Gastrocnemius medialis (tissue), 4 donors: ENCODE results near the gene KHDRBS2. TPM values are rescaled to one million over a fixed set of nuclear protein-coding genes. Genes with fewer than 3 reads are reported as not detected.

Experiments
- ATAC-seq, 2 donors: fragments of 150-250 bp; one replicate each; pipeline ENCODE4 v1.9.1; 2016
- DNase-seq, 2 donors: peaks; one replicate each; pipeline ENCODE4 v3.0.0-alpha.2; 2019
- H3K27ac ChIP-seq, 4 donors: fragments of 200-600 bp; sonication (generic); 1 replicate in 1 of 4; 2 replicates in 3 of 4; pipeline ENCODE4 v1.5.1; 2016 to 2018; ENCODE audit warnings: mild to moderate bottlenecking in 2 of 4, moderate library complexity in 1 of 4
- H3K27me3 ChIP-seq, 3 donors: fragments of 200-600 bp; sonication (generic) in 2 of 3; 1 replicate in 1 of 3; 2 replicates in 2 of 3; pipeline versions ENCODE4 v1.5.1 to v1.6.0; 2016 to 2019; ENCODE audit warnings: mild to moderate bottlenecking in 1 of 3, moderate library complexity in 1 of 3
- H3K36me3 ChIP-seq, 2 donors: fragments of 200-600 bp; sonication (generic) in 1 of 2; one replicate each; pipeline ENCODE4 v1.5.1; 2017 to 2018
- H3K4me1 ChIP-seq, 2 donors: fragments of 200-600 bp; sonication (generic) in 1 of 2; one replicate each; pipeline ENCODE4 v1.5.1; 2016 to 2017; ENCODE audit warnings: mild to moderate bottlenecking in 2 of 2
- H3K4me3 ChIP-seq, 4 donors: fragments of 200-600 bp; sonication (generic) in 3 of 4; 1 replicate in 1 of 4; 2 replicates in 3 of 4; pipeline ENCODE4 v1.5.1; 2016 to 2019; ENCODE audit warnings: mild to moderate bottlenecking in 2 of 4
- H3K9me3 ChIP-seq, 3 donors: fragments of 200-600 bp; sonication (generic) in 2 of 3; 1 replicate in 1 of 3; 2 replicates in 2 of 3; pipeline ENCODE4 v1.5.1; 2016 to 2019
- POLR2A ChIP-seq, 2 donors: fragments of 450-650 bp; IDR thresholded peaks; one replicate each; pipeline ENCODE4 v1.6.1; 2017; ENCODE audit warnings: antibody characterized with exemption in 2 of 2, mild to moderate bottlenecking in 2 of 2, moderate library complexity in 2 of 2
- in situ Hi-C, 4 donors: fragments of 200-750 bp; cut with MboI; loops; one replicate each; pipeline versions ENCODE4 v1.15.0 to v1.8.0; 2017; ENCODE audit warnings: low sequenced_read_pairs in 4 of 4
- intact Hi-C: fragments of 100-400 bp; cut with DNase I; formaldehyde crosslinking; loops from one replicate; pipeline ENCODE4 v1.15.1; 2023; ENCODE audit warnings: low total_unique reads
- total RNA-seq, 4 donors: library from RNA; depleted of rRNA; stranded (reverse); fragments of >200 nt; gene quantifications; one replicate each; pipeline versions ENCODE4 v1.1.0 to v1.2.3, GENCODE V29; 2016
- TF ChIP-seq, protein P1 (sequence below), 5 experiments: fragments of 450-650 bp in 3 of 5; fragments of 200-600 bp in 2 of 5; sonication (generic) in 2 of 5; IDR thresholded peaks in 4 of 5; conservative IDR thresholded peaks in 1 of 5; 1 replicate in 4 of 5; 2 replicates in 1 of 5; pipeline ENCODE4 v1.5.1; 2016 to 2019; ENCODE audit warnings: antibody characterized with exemption in 5 of 5, mild to moderate bottlenecking in 3 of 5, moderate library complexity in 3 of 5

Gene KHDRBS2
- total RNA-seq, 4 donors from 2014 or later, result 0.44 TPM; not detected in 3

DNA sequence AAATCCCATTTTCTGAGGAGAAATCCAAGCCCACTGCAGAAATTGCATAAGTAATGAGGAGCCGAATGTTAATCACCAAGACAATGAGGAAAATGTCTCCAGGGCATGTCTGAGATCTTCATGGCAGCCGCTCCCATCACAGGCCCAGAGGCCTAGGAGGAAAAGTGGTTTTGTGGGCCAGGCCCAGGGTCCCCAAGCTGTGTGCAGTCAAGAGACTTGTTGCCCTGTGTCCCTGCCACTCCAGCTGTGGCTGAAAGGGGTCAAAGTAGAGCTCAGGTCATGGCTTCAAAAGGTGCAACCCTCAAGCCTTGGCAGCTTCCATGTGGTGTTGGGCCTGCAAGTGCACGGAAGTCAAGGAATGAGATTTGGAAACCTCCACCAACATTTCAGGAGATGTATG, 276.6 kb downstream of the KHDRBS2 start:
- H3K27me3 ChIP-seq, result no peaks in the 10 kb centered on the region
- no peak for DNase-seq
- in situ Hi-C loops, result no loop called here
- TF ChIP-seq, protein P1, sequence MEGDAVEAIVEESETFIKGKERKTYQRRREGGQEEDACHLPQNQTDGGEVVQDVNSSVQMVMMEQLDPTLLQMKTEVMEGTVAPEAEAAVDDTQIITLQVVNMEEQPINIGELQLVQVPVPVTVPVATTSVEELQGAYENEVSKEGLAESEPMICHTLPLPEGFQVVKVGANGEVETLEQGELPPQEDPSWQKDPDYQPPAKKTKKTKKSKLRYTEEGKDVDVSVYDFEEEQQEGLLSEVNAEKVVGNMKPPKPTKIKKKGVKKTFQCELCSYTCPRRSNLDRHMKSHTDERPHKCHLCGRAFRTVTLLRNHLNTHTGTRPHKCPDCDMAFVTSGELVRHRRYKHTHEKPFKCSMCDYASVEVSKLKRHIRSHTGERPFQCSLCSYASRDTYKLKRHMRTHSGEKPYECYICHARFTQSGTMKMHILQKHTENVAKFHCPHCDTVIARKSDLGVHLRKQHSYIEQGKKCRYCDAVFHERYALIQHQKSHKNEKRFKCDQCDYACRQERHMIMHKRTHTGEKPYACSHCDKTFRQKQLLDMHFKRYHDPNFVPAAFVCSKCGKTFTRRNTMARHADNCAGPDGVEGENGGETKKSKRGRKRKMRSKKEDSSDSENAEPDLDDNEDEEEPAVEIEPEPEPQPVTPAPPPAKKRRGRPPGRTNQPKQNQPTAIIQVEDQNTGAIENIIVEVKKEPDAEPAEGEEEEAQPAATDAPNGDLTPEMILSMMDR (IDR thresholded peaks at IDR 0.05 in 4 of 5, conservative IDR thresholded peaks at IDR 0.05 in 1 of 5), result no peak
- no peak for TF ChIP-seq POLR2A (IDR thresholded peaks at IDR 0.05)
- no peaks in the 10 kb centered on the region for H3K9me3 ChIP-seq
- H3K27ac ChIP-seq, result no peak overlapping the region
- H3K36me3 ChIP-seq, result no peaks in the 10 kb centered on the region
- H3K4me3 ChIP-seq, result no peak overlapping the region
- no peak for ATAC-seq
- intact Hi-C loops, result no loop called here
- no peaks in the 10 kb centered on the region for H3K4me1 ChIP-seq

DNA sequence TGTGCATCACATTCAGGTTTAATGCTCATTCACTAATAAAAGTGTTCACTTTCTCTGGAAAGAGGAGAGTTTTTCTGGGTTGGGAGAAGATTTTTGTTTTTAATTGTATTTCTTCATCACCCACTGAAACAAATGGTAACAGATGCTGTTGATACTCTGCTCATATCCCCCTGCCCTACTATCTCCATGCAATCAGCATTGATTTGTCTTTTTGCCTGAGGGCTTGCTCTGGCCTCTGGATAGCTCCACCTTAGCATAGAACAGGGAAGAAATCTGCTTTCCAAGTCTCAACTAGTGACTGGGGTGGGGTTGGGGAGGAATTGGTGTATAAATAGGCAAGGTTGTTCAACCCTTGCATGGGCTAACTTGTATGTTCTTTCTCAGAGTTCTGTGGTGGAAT, 296.4 kb downstream of the KHDRBS2 start:
- ATAC-seq (no peak), DNase-seq (no peak)
- H3K4me3 ChIP-seq, result no peak overlapping the region
- intact Hi-C loops, result no loop called here
- in situ Hi-C loops, result no loop called here
- no peak for TF ChIP-seq POLR2A (IDR thresholded peaks at IDR 0.05)
- TF ChIP-seq, protein P1 (IDR thresholded peaks at IDR 0.05 in 4 of 5, conservative IDR thresholded peaks at IDR 0.05 in 1 of 5), result no peak
- H3K27me3 ChIP-seq, result no peaks in the 10 kb centered on the region
- H3K27ac ChIP-seq, result no peak overlapping the region
- H3K36me3 ChIP-seq, result no peaks in the 10 kb centered on the region
- H3K4me1 ChIP-seq, result no peaks in the 10 kb centered on the region
- H3K9me3 ChIP-seq, result no peaks in the 10 kb centered on the region

DNA sequence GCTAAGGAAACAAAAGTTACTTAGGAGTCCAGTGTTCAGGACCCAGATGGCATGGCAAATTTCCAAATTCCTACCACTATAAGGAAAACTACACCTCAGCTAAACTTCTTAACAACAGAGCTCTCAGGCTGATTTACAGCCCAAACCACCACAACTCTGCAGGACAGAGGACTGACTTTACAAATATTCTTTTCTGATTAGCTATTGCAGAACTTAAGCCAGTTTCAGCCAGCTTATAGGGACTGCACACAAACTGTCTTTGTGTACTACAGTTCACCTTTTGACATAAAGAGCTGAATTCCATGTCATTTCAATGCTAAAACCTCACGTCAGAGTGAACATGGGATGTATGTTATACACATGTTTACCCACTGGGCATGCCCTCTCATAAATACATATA, 305.4 kb downstream of the KHDRBS2 start:
- Histone ChIP-seq H3K9me3 (no peaks in the 10 kb centered on the region), H3K27ac (no peak overlapping the region), H3K4me1 (no peaks in the 10 kb centered on the region), H3K36me3 (no peaks in the 10 kb centered on the region), H3K27me3 (no peaks in the 10 kb centered on the region), H3K4me3 (no peak overlapping the region)
- intact Hi-C loops, result no loop called here
- DNase-seq (no peak), ATAC-seq (no peak)
- TF ChIP-seq, protein P1 (IDR thresholded peaks at IDR 0.05 in 4 of 5, conservative IDR thresholded peaks at IDR 0.05 in 1 of 5), result no peak
- no peak for TF ChIP-seq POLR2A (IDR thresholded peaks at IDR 0.05)
- in situ Hi-C loops, result no loop called here

DNA sequence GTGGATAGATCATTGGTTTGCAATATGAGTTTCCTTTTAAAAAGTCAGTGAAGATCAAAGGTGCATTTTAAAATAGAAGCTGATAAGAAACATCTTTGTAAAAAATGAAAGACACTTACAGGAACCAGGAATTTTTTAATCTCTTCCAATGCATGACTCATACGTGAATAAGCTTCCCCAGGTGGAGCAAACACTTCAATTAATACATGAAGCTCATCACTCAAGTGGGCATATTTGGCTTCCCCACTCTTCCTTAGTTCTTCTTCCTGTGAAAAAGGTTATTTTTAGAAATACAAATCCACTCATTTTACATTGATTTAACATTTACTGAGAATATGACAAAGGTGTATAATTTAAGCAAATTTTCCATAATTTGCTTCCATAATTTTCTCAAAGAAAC, 308.1 kb downstream of the KHDRBS2 start:
- intact Hi-C loops (no loop called here), in situ Hi-C loops (no loop called here)
- no peaks in the 10 kb centered on the region for H3K27me3 ChIP-seq
- H3K36me3 ChIP-seq, result no peaks in the 10 kb centered on the region
- TF ChIP-seq, protein P1 (IDR thresholded peaks at IDR 0.05 in 4 of 5, conservative IDR thresholded peaks at IDR 0.05 in 1 of 5), result no peak
- TF ChIP-seq POLR2A (IDR thresholded peaks at IDR 0.05), result no peak
- H3K27ac ChIP-seq, result no peak overlapping the region
- no peaks in the 10 kb centered on the region for H3K9me3 ChIP-seq
- ATAC-seq (no peak), DNase-seq (no peak)
- H3K4me3 ChIP-seq, result no peak overlapping the region
- no peaks in the 10 kb centered on the region for H3K4me1 ChIP-seq

DNA sequence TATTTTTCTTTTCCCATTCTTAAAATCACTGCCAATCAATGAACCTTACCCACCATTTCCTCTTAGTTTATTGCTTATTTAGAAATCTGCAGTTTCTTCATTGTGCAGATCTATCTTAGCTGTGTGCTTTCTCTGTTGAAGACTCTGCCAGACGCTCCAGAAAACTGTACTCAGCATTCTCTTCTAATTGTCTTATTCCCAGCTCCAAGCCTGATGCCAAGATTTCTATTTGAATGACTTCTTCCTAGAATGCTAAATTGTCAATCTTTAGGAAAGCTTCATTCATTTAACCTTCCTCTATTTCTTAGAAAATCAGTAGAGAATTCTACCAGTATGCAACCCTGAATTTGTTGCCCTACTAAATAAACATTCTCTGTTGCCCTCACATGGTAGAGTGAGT, 308.9 kb downstream of the KHDRBS2 start:
- Histone ChIP-seq H3K4me1 (no peaks in the 10 kb centered on the region), H3K36me3 (no peaks in the 10 kb centered on the region), H3K4me3 (no peak overlapping the region), H3K27me3 (no peaks in the 10 kb centered on the region), H3K27ac (no peak overlapping the region), H3K9me3 (no peaks in the 10 kb centered on the region)
- in situ Hi-C loops, result no loop called here
- no peak for ATAC-seq
- TF ChIP-seq, protein P1 (IDR thresholded peaks at IDR 0.05 in 4 of 5, conservative IDR thresholded peaks at IDR 0.05 in 1 of 5), result no peak
- no peak for TF ChIP-seq POLR2A (IDR thresholded peaks at IDR 0.05)
- no peak for DNase-seq
- intact Hi-C loops, result no loop called here
